Prostate gland (tissue), 2 donors: ENCODE measurements around the gene USP20.

ENCODE experiments used
- CTCF ChIP-seq, 4 experiments: fragments of 200-600 bp in 2 of 4; fragments of 450-650 bp in 2 of 4; sonication (generic) in 2 of 4; IDR thresholded peaks; 1 replicate in 3 of 4; 2 replicates in 1 of 4; pipeline ENCODE4 v1.5.1; 2016 to 2019; ENCODE audit warnings: antibody characterized with exemption in 4 of 4, mild to moderate bottlenecking in 2 of 4, moderate library complexity in 2 of 4
- POLR2AphosphoS5 ChIP-seq: sonication (generic); formaldehyde crosslinking; IDR thresholded peaks from one replicate; pipeline ENCODE4 v1.6.1; 2017; ENCODE audit warnings: antibody characterized with exemption

- TF ChIP-seq CTCF (IDR thresholded peaks at IDR 0.05): no peak
- TF ChIP-seq POLR2AphosphoS5: no peak
Measured at GRCh38 chr9:129875687-129876395, 40.6 kb downstream of the USP20 start.
